HCT116 (cell line): ENCODE results near the gene NLRP1. TPM values are rescaled to one million over a fixed set of nuclear protein-coding genes. Genes with fewer than 3 reads are reported as not detected.

ENCODE experiments used
- ATAC-seq: fragments of 200-7000 bp; cut with Tn5 transposase; 2 replicates; pipeline ENCODE4 v1.9.1; 2020; ENCODE audit warnings: mild to moderate bottlenecking, moderate library complexity
- BruUV-seq: library from RNA; stranded (reverse); fragments of 400-500 nt; replicated peaks from 2 replicates; lab custom pipeline; 2021; lab: Mats Ljungman, UMichigan
- CTCF ChIA-PET: fragments of 300-600 bp; sonication (Branson Sonifier 250); formaldehyde crosslinking; loops from one replicate; lab custom pipeline; 2021; ENCODE audit warnings: antibody characterized with exemption; lab: Charles Lee
- POLR2A ChIA-PET: fragments of 300-600, 350-600 bp; sonication (Branson Sonifier 250); formaldehyde crosslinking; loops from one replicate; lab custom pipeline; 2021; ENCODE audit warnings: antibody characterized with exemption; lab: Charles Lee
- RAD21 ChIA-PET, 2 experiments: fragments of 300-600 bp; sonication (Branson Sonifier 250); formaldehyde crosslinking; loops; one replicate each; lab custom pipeline; 2023; ENCODE audit warnings: low total read pairs in 2 of 2; ENCODE audit not compliant: uncharacterized antibody in 2 of 2, unreplicated experiment in 2 of 2, low non-redundant PET in 1 of 2; lab: Charles Lee
- DNase-seq: peaks from one replicate; pipeline ENCODE4 v3.0.0-alpha.2; 2010; ENCODE audit warnings: low read depth, low spot score
- H2AFZ ChIP-seq: fragments of 200-600 bp; shearing (Covaris generic), sonication (generic); 2 replicates; pipeline ENCODE4 v1.6.1; 2017; ENCODE audit warnings: low read depth, mixed run types, mixed read lengths, antibody characterized with exemption, low read length; ENCODE audit not compliant: poor library complexity, severe bottlenecking
- H3K27ac ChIP-seq: 2 replicates; pipeline ENCODE4 v1.5.1; 2012; ENCODE audit warnings: low read depth, low read length
- H3K27me3 ChIP-seq: fragments of 200-600 bp; sonication (generic); 2 replicates; pipeline ENCODE4 v1.6.1; 2016; ENCODE audit warnings: mixed run types, low read length, mixed read lengths; ENCODE audit not compliant: insufficient read depth
- H3K36me3 ChIP-seq, 2 experiments: fragments of 200-500 bp in 1 of 2; fragments of 200-600 bp in 1 of 2; sonication (Bioruptor generic) in 1 of 2; sonication (generic) in 1 of 2; 2 replicates each; pipeline versions ENCODE4 v1.5.1 to v1.6.1; 2014 to 2016; ENCODE audit warnings: low read length in 2 of 2, inconsistent platforms in 1 of 2, mixed read lengths in 1 of 2, mixed run types in 1 of 2; ENCODE audit not compliant: insufficient read depth in 2 of 2, control insufficient read depth in 1 of 2
- H3K4me1 ChIP-seq, 2 experiments: fragments of 200-600 bp in 1 of 2; sonication (generic) in 1 of 2; 2 replicates each; pipeline versions ENCODE4 v1.5.1 to v1.6.1; 2012 to 2017; ENCODE audit warnings: low read length in 2 of 2, inconsistent platforms in 1 of 2, mild to moderate bottlenecking in 1 of 2, mixed read lengths in 1 of 2, mixed run types in 1 of 2, moderate library complexity in 1 of 2; ENCODE audit not compliant: insufficient read depth in 2 of 2, control insufficient read depth in 1 of 2
- H3K4me2 ChIP-seq: fragments of 200-600 bp; sonication (generic); 2 replicates; pipeline ENCODE4 v1.6.1; 2017; ENCODE audit warnings: mixed run types, low read length, mixed read lengths
- H3K4me3 ChIP-seq, 2 experiments: fragments of 200-600 bp in 1 of 2; sonication (generic) in 1 of 2; replicated peaks in 1 of 2; 2 replicates each; pipeline ENCODE4 v1.5.1; 2011 to 2016; ENCODE audit warnings: low read length in 2 of 2, control low read depth in 1 of 2, low read depth in 1 of 2, mild to moderate bottlenecking in 1 of 2, mixed read lengths in 1 of 2, mixed run types in 1 of 2
- H3K79me2 ChIP-seq: fragments of 200-600 bp; sonication (generic); 2 replicates; pipeline ENCODE4 v1.6.1; 2017; ENCODE audit warnings: mild to moderate bottlenecking, mixed run types, low read length, moderate library complexity, mixed read lengths; ENCODE audit not compliant: insufficient read depth
- H3K9ac ChIP-seq: fragments of 200-600 bp; sonication (generic); 2 replicates; pipeline ENCODE4 v1.6.1; 2016; ENCODE audit warnings: low read length, mixed read lengths
- H3K9me2 ChIP-seq: fragments of 200-600 bp; sonication (generic), shearing (Covaris generic); 2 replicates; pipeline ENCODE4 v1.6.1; 2017; ENCODE audit warnings: mixed run types, mild to moderate bottlenecking, moderate library complexity; ENCODE audit not compliant: insufficient read depth
- H3K9me3 ChIP-seq, 2 experiments: fragments of 200-500 bp in 1 of 2; fragments of 200-600 bp in 1 of 2; sonication (Bioruptor generic) in 1 of 2; sonication (generic) in 1 of 2; 2 replicates each; pipeline ENCODE4 v1.6.1; 2014 to 2017; ENCODE audit warnings: low read length in 2 of 2, mixed read lengths in 2 of 2, inconsistent platforms in 1 of 2, low read depth in 1 of 2, mild to moderate bottlenecking in 1 of 2, mixed run types in 1 of 2, moderate library complexity in 1 of 2; ENCODE audit not compliant: control insufficient read depth in 1 of 2, insufficient read depth in 1 of 2
- H4K20me1 ChIP-seq: fragments of 200-600 bp; sonication (generic), shearing (Covaris generic); 2 replicates; pipeline ENCODE4 v1.6.1; 2017; ENCODE audit warnings: mixed run types, mild to moderate bottlenecking, moderate library complexity; ENCODE audit not compliant: insufficient read depth
- CBX3 ChIP-seq: IDR thresholded peaks from 2 replicates; pipeline ENCODE4 v1.6.1; 2012; ENCODE audit warnings: low read depth
- CEBPB ChIP-seq: IDR thresholded peaks from 2 replicates; pipeline ENCODE4 v1.6.1; 2012; ENCODE audit warnings: low read depth
- EGR1 ChIP-seq: IDR thresholded peaks from 2 replicates; pipeline ENCODE4 v1.6.1; 2012; ENCODE audit warnings: low read depth
- ELF1 ChIP-seq: IDR thresholded peaks from 2 replicates; pipeline ENCODE4 v1.6.1; 2012; ENCODE audit warnings: low read depth, borderline replicate concordance
- EZH2 ChIP-seq: fragments of 200-600 bp; sonication (generic); IDR thresholded peaks from 2 replicates; pipeline ENCODE4 v1.6.1; 2017; ENCODE audit warnings: antibody characterized with exemption, mixed run types
- FOSL1 ChIP-seq: IDR thresholded peaks from 2 replicates; pipeline ENCODE4 v1.6.1; 2012; ENCODE audit warnings: low read depth
- JUND ChIP-seq: IDR thresholded peaks from 2 replicates; pipeline ENCODE4 v1.6.1; 2012
- MAX ChIP-seq: IDR thresholded peaks from 2 replicates; pipeline ENCODE4 v1.6.1; 2012
- POLR2A ChIP-seq: IDR thresholded peaks from 2 replicates; pipeline ENCODE4 v1.7.0; 2011; ENCODE audit warnings: borderline replicate concordance; ENCODE audit not compliant: insufficient read depth, insufficient read length; ENCODE audit errors: extremely low read depth
- POLR2AphosphoS5 ChIP-seq: IDR thresholded peaks from 2 replicates; pipeline ENCODE4 v1.6.1; 2011; ENCODE audit warnings: mild to moderate bottlenecking, low read depth, low read length, moderate library complexity
- RAD21 ChIP-seq: IDR thresholded peaks from 2 replicates; pipeline ENCODE4 v1.6.1; 2012; ENCODE audit warnings: low read depth, mild to moderate bottlenecking
- SIN3A ChIP-seq: IDR thresholded peaks from 2 replicates; pipeline ENCODE4 v1.6.1; 2012; ENCODE audit warnings: low read depth
- SRF ChIP-seq: IDR thresholded peaks from 2 replicates; pipeline ENCODE4 v1.6.1; 2012; ENCODE audit warnings: low read depth
- TCF7L2 ChIP-seq: IDR thresholded peaks from 2 replicates; pipeline ENCODE4 v1.7.0; 2011; ENCODE audit warnings: borderline replicate concordance, inconsistent platforms; ENCODE audit not compliant: insufficient read depth, insufficient read length; ENCODE audit errors: extremely low read depth
- YY1 ChIP-seq: IDR thresholded peaks from 2 replicates; pipeline ENCODE4 v1.6.1; 2011; ENCODE audit warnings: low read length, low read depth, moderate library complexity, mild to moderate bottlenecking; ENCODE audit not compliant: insufficient replicate concordance; ENCODE audit errors: extremely low read depth
- ZFX ChIP-seq: fragments of 450-650 bp; IDR thresholded peaks from 2 replicates; pipeline ENCODE4 v1.6.1; 2017
- ZNF274 ChIP-seq: fragments of 200-500 bp; sonication (Bioruptor generic); IDR thresholded peaks from 2 replicates; pipeline ENCODE4 v1.6.1; 2014; ENCODE audit warnings: mild to moderate bottlenecking, low read depth, low read length, inconsistent platforms
- intact Hi-C: fragments of 100-400 bp; cut with micrococcal nuclease; formaldehyde crosslinking; loops from 2 replicates; pipeline ENCODE4 v1.10.0; 2022
- total RNA-seq: library from RNA; stranded (reverse); gene quantifications from one replicate; pipeline ENCODE4 v1.2.1, GENCODE V29; 2021; ENCODE audit not compliant: unreplicated experiment
- TF ChIP-seq, protein P1 (sequence below): IDR thresholded peaks from 2 replicates; pipeline ENCODE4 v1.6.1; 2012
- TF ChIP-seq, protein P2 (sequence below): IDR thresholded peaks from 2 replicates; pipeline ENCODE4 v1.6.1; 2011; ENCODE audit warnings: mild to moderate bottlenecking, low read length, moderate library complexity; ENCODE audit not compliant: insufficient replicate concordance; ENCODE audit errors: extremely low read depth
- TF ChIP-seq, protein P3 (sequence below), 3 experiments: fragments of 200-600 bp in 1 of 3; sonication (generic) in 1 of 3; IDR thresholded peaks in 2 of 3; conservative IDR thresholded peaks in 1 of 3; 2 replicates each; pipeline ENCODE4 v1.5.1; 2012 to 2017; ENCODE audit warnings: low read depth in 2 of 3, low read length in 2 of 3, antibody characterized with exemption in 1 of 3, borderline replicate concordance in 1 of 3, control low read depth in 1 of 3, mild to moderate bottlenecking in 1 of 3, mixed read lengths in 1 of 3, mixed run types in 1 of 3, moderate library complexity in 1 of 3; ENCODE audit not compliant: insufficient read depth in 1 of 3

The NLRP1 gene
- total RNA-seq, 1 experiment from 2014 or later: 7.2 TPM

GRCh38 chr17:5502552-5502951 lies 81.8 kb downstream of the NLRP1 start:
- no peak for TF ChIP-seq JUND
- TF ChIP-seq EGR1: no peak
- no peak for TF ChIP-seq CBX3
- TF ChIP-seq, protein P1, sequence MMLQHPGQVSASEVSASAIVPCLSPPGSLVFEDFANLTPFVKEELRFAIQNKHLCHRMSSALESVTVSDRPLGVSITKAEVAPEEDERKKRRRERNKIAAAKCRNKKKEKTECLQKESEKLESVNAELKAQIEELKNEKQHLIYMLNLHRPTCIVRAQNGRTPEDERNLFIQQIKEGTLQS: no peak
- no peak for TF ChIP-seq TCF7L2
- no peak for TF ChIP-seq POLR2AphosphoS5
- no peak for TF ChIP-seq SRF
- TF ChIP-seq, protein P2, sequence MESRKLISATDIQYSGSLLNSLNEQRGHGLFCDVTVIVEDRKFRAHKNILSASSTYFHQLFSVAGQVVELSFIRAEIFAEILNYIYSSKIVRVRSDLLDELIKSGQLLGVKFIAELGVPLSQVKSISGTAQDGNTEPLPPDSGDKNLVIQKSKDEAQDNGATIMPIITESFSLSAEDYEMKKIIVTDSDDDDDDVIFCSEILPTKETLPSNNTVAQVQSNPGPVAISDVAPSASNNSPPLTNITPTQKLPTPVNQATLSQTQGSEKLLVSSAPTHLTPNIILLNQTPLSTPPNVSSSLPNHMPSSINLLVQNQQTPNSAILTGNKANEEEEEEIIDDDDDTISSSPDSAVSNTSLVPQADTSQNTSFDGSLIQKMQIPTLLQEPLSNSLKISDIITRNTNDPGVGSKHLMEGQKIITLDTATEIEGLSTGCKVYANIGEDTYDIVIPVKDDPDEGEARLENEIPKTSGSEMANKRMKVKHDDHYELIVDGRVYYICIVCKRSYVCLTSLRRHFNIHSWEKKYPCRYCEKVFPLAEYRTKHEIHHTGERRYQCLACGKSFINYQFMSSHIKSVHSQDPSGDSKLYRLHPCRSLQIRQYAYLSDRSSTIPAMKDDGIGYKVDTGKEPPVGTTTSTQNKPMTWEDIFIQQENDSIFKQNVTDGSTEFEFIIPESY: no peak
- TF ChIP-seq MAX: no peak
- TF ChIP-seq EZH2: no peak
- TF ChIP-seq ELF1: no peak
- TF ChIP-seq, protein P3, sequence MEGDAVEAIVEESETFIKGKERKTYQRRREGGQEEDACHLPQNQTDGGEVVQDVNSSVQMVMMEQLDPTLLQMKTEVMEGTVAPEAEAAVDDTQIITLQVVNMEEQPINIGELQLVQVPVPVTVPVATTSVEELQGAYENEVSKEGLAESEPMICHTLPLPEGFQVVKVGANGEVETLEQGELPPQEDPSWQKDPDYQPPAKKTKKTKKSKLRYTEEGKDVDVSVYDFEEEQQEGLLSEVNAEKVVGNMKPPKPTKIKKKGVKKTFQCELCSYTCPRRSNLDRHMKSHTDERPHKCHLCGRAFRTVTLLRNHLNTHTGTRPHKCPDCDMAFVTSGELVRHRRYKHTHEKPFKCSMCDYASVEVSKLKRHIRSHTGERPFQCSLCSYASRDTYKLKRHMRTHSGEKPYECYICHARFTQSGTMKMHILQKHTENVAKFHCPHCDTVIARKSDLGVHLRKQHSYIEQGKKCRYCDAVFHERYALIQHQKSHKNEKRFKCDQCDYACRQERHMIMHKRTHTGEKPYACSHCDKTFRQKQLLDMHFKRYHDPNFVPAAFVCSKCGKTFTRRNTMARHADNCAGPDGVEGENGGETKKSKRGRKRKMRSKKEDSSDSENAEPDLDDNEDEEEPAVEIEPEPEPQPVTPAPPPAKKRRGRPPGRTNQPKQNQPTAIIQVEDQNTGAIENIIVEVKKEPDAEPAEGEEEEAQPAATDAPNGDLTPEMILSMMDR (IDR thresholded peaks at IDR 0.05 in 2 of 3, conservative IDR thresholded peaks at IDR 0.05 in 1 of 3; ENCODE audit: borderline replicate concordance in 1 of 3, insufficient read depth in 1 of 3, low read depth in 2 of 3, low read length in 2 of 3): no peak
- TF ChIP-seq RAD21: no peak
- no peak for TF ChIP-seq SIN3A
- TF ChIP-seq YY1: no peak
- no peak for TF ChIP-seq ZNF274
- TF ChIP-seq FOSL1: no peak
- no peak for TF ChIP-seq POLR2A
- TF ChIP-seq CEBPB: no peak
- no peak for TF ChIP-seq ZFX
- CTCF ChIA-PET: no interaction called here
- Histone ChIP-seq H3K9me2 (no peaks in the 10 kb centered on the region), H3K4me2 (no peak overlapping the region), H3K27ac (no peak overlapping the region), H3K4me3 (no peak overlapping the region), H2AFZ (no peak overlapping the region), H3K4me1 (no peaks in the 10 kb centered on the region), H4K20me1 (no peaks in the 10 kb centered on the region), H3K36me3 (no peaks in the 10 kb centered on the region), H3K79me2 (no peaks in the 10 kb centered on the region), H3K9me3 (no peaks in the 10 kb centered on the region), H3K9ac (no peak overlapping the region), H3K27me3 (no peaks in the 10 kb centered on the region)
- intact Hi-C loops: no loop called here
- BruUV-seq: no TSS peak
- DNase-seq (no peak), ATAC-seq (no peak)
- RAD21 ChIA-PET: no interaction called here
- POLR2A ChIA-PET: no interaction called here
